GM21526 (cell line): ENCODE data around the gene SETDB2.
"Not testable (repeated sequence)": the region's sequence is repeated elsewhere in the genome, so short reads cannot be mapped to it uniquely, and the experiment has no call there.

Source experiments
- ATAC-seq: cut with Tn5 transposase; IDR thresholded peaks from one replicate; pipeline ENCODE4 v1.9.1; 2021; ENCODE audit warnings: moderate library complexity; ENCODE audit not compliant: unreplicated experiment, low FRiP score

The SETDB2 gene

GRCh38 chr13:49464621-49465325, 20.7 kb downstream of the SETDB2 start:
- no peak for ATAC-seq

- ATAC-seq: no peak
Measured at GRCh38 chr13:49466292-49466838, 22.3 kb downstream of the SETDB2 start.

GRCh38 chr13:49472186-49472585, 28.1 kb downstream of the SETDB2 start:
- ATAC-seq: no peak

- no peak for ATAC-seq
Measured at GRCh38 chr13:49476529-49476928, 32.5 kb downstream of the SETDB2 start.

- ATAC-seq: no peak
Measured at GRCh38 chr13:49481788-49482187, 37.7 kb downstream of the SETDB2 start.

- ATAC-seq: no peak
Measured at GRCh38 chr13:49488563-49488962, 44.5 kb downstream of the SETDB2 start.

- no peak for ATAC-seq
Measured at GRCh38 chr13:49494645-49495044, 50.6 kb downstream of the SETDB2 start.

- peak; percentile 83 for ATAC-seq
Measured at GRCh38 chr13:49495783-49496762, 52.0 kb downstream of the SETDB2 start, which contains the start of gene PHF11. Gene PHF11 (plus strand): TSS chr13:49495953. CDS start chr13:49496002, 49 bp downstream.

- ATAC-seq: not testable (repeated sequence)
Measured at GRCh38 chr13:49496837-49497236, 52.8 kb downstream of the SETDB2 start.

- no peak for ATAC-seq
Measured at GRCh38 chr13:49497272-49497671, 53.2 kb downstream of the SETDB2 start.

- ATAC-seq: no peak
Measured at GRCh38 chr13:49498206-49498605, 54.1 kb downstream of the SETDB2 start.

- no peak for ATAC-seq
Measured at GRCh38 chr13:49499889-49500660, 56.0 kb downstream of the SETDB2 start.

- no peak for ATAC-seq
Measured at GRCh38 chr13:49502954-49503353, 58.9 kb downstream of the SETDB2 start.

- no peak for ATAC-seq
Measured at GRCh38 chr13:49503951-49504350, 59.9 kb downstream of the SETDB2 start.

- ATAC-seq: no peak
Measured at GRCh38 chr13:49512578-49512977, 68.5 kb downstream of the SETDB2 start.

GRCh38 chr13:49516467-49516866, 72.4 kb downstream of the SETDB2 start:
- no peak for ATAC-seq

- no peak for ATAC-seq
Measured at GRCh38 chr13:49517461-49517860, 73.4 kb downstream of the SETDB2 start.

GRCh38 chr13:49521224-49521623, 77.2 kb downstream of the SETDB2 start:
- no peak for ATAC-seq

- no peak for ATAC-seq
Measured at GRCh38 chr13:49524740-49525501, 80.8 kb downstream of the SETDB2 start.

GRCh38 chr13:49527123-49527522, 83.0 kb downstream of the SETDB2 start:
- ATAC-seq: no peak
